ENCODE results near the gene CACNG3.

DNA sequence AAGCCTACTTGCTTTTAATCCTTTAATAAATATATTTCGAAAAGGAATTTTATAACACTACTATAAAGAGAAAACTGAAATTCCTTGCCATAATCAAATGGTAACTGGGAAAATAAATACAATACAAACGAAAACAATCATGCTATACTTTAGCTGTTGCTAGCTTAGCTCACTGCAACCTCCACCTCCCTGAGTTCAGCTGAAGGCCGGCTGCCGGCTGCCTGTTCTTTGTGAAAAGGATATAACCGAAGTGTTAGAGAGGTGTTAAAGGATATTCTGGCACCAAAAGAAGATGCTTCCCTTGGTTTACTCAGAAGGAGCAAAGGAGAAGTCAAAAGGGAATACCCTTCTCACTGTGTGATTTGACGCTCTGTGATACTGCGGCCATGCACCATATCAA is 108.5 kb downstream of the CACNG3 start:
- TF ChIP-seq, protein P1, sequence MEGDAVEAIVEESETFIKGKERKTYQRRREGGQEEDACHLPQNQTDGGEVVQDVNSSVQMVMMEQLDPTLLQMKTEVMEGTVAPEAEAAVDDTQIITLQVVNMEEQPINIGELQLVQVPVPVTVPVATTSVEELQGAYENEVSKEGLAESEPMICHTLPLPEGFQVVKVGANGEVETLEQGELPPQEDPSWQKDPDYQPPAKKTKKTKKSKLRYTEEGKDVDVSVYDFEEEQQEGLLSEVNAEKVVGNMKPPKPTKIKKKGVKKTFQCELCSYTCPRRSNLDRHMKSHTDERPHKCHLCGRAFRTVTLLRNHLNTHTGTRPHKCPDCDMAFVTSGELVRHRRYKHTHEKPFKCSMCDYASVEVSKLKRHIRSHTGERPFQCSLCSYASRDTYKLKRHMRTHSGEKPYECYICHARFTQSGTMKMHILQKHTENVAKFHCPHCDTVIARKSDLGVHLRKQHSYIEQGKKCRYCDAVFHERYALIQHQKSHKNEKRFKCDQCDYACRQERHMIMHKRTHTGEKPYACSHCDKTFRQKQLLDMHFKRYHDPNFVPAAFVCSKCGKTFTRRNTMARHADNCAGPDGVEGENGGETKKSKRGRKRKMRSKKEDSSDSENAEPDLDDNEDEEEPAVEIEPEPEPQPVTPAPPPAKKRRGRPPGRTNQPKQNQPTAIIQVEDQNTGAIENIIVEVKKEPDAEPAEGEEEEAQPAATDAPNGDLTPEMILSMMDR (IDR thresholded peaks at IDR 0.05): no peak
- no peak for TF ChIP-seq EZH2 (IDR thresholded peaks at IDR 0.05; ENCODE audit: borderline replicate concordance, insufficient read depth, low read depth, low read length, poor library complexity, severe bottlenecking)
